ENCODE data around the gene C4BPB. TPM values are rescaled to one million over a fixed set of nuclear protein-coding genes. Genes with fewer than 3 reads are reported as not detected.

The C4BPB gene
- total and polyA plus RNA-seq, 2 donors (not counting 3 experiments of a cell fraction or from before 2014, with no cell fraction given), result not detected

DNA sequence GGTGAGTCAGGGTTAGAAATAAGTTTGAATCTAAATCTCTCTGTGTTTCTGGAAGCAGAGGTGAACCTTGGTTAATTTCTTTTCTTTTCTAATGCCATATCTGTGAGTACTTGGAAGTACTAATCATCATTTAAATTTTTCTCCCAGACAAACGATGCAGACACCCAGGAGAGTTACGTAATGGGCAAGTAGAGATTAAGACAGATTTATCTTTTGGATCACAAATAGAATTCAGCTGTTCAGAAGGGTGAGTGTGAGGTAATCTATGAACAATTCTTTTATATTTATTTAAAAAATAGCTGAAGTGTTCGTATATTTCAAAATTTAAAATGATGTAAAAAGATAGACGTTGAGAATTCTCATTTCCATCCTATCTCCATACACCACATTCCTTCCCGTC, 26.6 kb downstream of the C4BPB start:
- Histone ChIP-seq H3K4me3 (replicated peaks in 1 of 3; ENCODE audit: insufficient read depth in 1 of 3, low read depth in 1 of 3, low read length in 3 of 3) (no peak overlapping the region), H3K27me3 (ENCODE audit: control insufficient read depth in 2 of 2, insufficient read depth in 2 of 2, low read length in 2 of 2) (peaks cover 0 to 3% of the 10 kb centered on the region in 2 experiments), H3K9me1 (replicated peaks; ENCODE audit: control insufficient read depth, extremely low read depth, insufficient read depth, low read length) (no peaks in the 10 kb centered on the region), H3K4me2 (ENCODE audit: insufficient read depth, low read length) (no peak overlapping the region), H3K79me2 (ENCODE audit: control insufficient read depth, insufficient read depth, low read length) (no peaks in the 10 kb centered on the region), H3K36me3 (ENCODE audit: control insufficient read depth in 2 of 2, extremely low read depth in 1 of 2, insufficient read depth in 2 of 2, low read length in 2 of 2) (no peaks in the 10 kb centered on the region), H3K9ac (replicated peaks; ENCODE audit: extremely low read depth, insufficient read depth, low read length) (no peak overlapping the region), H3K4me1 (ENCODE audit: control insufficient read depth, extremely low read depth, insufficient read depth, low read length) (no peaks in the 10 kb centered on the region), H3K9me3 (replicated peaks; ENCODE audit: control insufficient read depth, insufficient read depth, low read length) (no peaks in the 10 kb centered on the region), H4K20me1 (replicated peaks; ENCODE audit: control insufficient read depth, extremely low read depth, insufficient read depth, low read length) (no peaks in the 10 kb centered on the region), H2AFZ (ENCODE audit: low read depth, low read length) (no peak overlapping the region), H3K27ac (ENCODE audit: insufficient read depth, low read depth, low read length) (no peak overlapping the region)
- intact Hi-C loops (cut with micrococcal nuclease), result no loop called here
- ChIA-PET POLR2A (no interaction called here), CTCF (interaction anchor here (1.4 kb wide), 1 partner anchor 13 kb away, joined by 4 read pairs; no protein-coding TSS in a partner anchor)
- FAIRE-seq (no peak), DNase-seq (ENCODE audit: low read depth, low spot score) (no peak)
- dilution Hi-C loops (cut with MboI; ENCODE audit: extremely low pct_ligation_motif_present, low sequenced_read_pairs), result no loop called here
- no TSS peak for BruUV-seq (replicated peaks)
- TF ChIP-seq, protein P1, sequence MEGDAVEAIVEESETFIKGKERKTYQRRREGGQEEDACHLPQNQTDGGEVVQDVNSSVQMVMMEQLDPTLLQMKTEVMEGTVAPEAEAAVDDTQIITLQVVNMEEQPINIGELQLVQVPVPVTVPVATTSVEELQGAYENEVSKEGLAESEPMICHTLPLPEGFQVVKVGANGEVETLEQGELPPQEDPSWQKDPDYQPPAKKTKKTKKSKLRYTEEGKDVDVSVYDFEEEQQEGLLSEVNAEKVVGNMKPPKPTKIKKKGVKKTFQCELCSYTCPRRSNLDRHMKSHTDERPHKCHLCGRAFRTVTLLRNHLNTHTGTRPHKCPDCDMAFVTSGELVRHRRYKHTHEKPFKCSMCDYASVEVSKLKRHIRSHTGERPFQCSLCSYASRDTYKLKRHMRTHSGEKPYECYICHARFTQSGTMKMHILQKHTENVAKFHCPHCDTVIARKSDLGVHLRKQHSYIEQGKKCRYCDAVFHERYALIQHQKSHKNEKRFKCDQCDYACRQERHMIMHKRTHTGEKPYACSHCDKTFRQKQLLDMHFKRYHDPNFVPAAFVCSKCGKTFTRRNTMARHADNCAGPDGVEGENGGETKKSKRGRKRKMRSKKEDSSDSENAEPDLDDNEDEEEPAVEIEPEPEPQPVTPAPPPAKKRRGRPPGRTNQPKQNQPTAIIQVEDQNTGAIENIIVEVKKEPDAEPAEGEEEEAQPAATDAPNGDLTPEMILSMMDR (IDR thresholded peaks at IDR 0.05; ENCODE audit: extremely low read depth in 1 of 2, insufficient read depth in 1 of 2, low read depth in 1 of 2, low read length in 2 of 2), result no peak
- TF ChIP-seq GATA2 (IDR thresholded peaks at IDR 0.05; ENCODE audit: insufficient read depth, insufficient read length, low read depth, low read length), result no peak
- no peak for TF ChIP-seq POLR2AphosphoS5 (IDR thresholded peaks at IDR 0.05; ENCODE audit: insufficient read depth, low read depth, low read length)
- TF ChIP-seq MYC (IDR thresholded peaks at IDR 0.05; ENCODE audit: low read depth, low read length), result no peak
- TF ChIP-seq POLR2A (IDR thresholded peaks at IDR 0.05; ENCODE audit: low read depth, low read length), result no peak
- TF ChIP-seq, protein P2, sequence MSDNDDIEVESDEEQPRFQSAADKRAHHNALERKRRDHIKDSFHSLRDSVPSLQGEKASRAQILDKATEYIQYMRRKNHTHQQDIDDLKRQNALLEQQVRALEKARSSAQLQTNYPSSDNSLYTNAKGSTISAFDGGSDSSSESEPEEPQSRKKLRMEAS (IDR thresholded peaks at IDR 0.05; ENCODE audit: insufficient read depth, insufficient read length), result no peak
- TF ChIP-seq FOS (IDR thresholded peaks at IDR 0.05; ENCODE audit: borderline replicate concordance, insufficient read depth, low read length), result no peak
- TF ChIP-seq EZH2 (IDR thresholded peaks at IDR 0.05; ENCODE audit: borderline replicate concordance, low read depth, low read length, severe bottlenecking), result no peak
- no peak for TF ChIP-seq JUN (IDR thresholded peaks at IDR 0.05; ENCODE audit: borderline replicate concordance, insufficient read depth, insufficient read length, low read depth)
